PC-9 (cell line): ENCODE results near the gene OR2D2. TPM values are rescaled to one million over a fixed set of nuclear protein-coding genes. Genes with fewer than 3 reads are reported as not detected.

ENCODE experiments used
- BruUV-seq: library from RNA; stranded (reverse); fragments of 400-500 nt; replicated peaks from 2 replicates; lab custom pipeline; 2021; lab: Mats Ljungman, UMichigan
- CTCF ChIA-PET: fragments of 300-600 bp; sonication (Branson Sonifier 250); formaldehyde crosslinking; loops from one replicate; lab custom pipeline; 2022; ENCODE audit warnings: antibody characterized with exemption; lab: Charles Lee
- POLR2A ChIA-PET: fragments of 300-600 bp; sonication (Branson Sonifier 250); formaldehyde crosslinking; loops from one replicate; lab custom pipeline; 2022; ENCODE audit warnings: antibody characterized with exemption; ENCODE audit not compliant: unreplicated experiment; lab: Charles Lee
- DNase-seq, 2 experiments: peaks; one replicate each; pipeline versions ENCODE4 v3.0.0 to v3.0.0-alpha.2; 2015 to 2022; ENCODE audit warnings: mixed read lengths in 1 of 2
- H2AFZ ChIP-seq: fragments of 200-600 bp; sonication (generic); 2 replicates; pipeline ENCODE4 v1.8.1; 2017; ENCODE audit warnings: antibody characterized with exemption
- H3F3A ChIP-seq: fragments of 200-600 bp; sonication (generic); 2 replicates; pipeline ENCODE4 v1.8.1; 2017; ENCODE audit warnings: antibody characterized with exemption, mild to moderate bottlenecking, low read depth; ENCODE audit not compliant: insufficient read depth
- H3K27ac ChIP-seq: fragments of 200-600 bp; sonication (generic); 2 replicates; pipeline ENCODE4 v1.6.1; 2016; ENCODE audit warnings: mixed run types
- H3K27me3 ChIP-seq: fragments of 200-600 bp; sonication (generic); 2 replicates; pipeline ENCODE4 v1.6.1; 2016; ENCODE audit warnings: low read depth, mixed run types; ENCODE audit not compliant: insufficient read depth
- H3K36me3 ChIP-seq: fragments of 200-600 bp; sonication (generic); 2 replicates; pipeline ENCODE4 v1.6.1; 2016; ENCODE audit warnings: low read depth, mixed run types
- H3K4me1 ChIP-seq: fragments of 200-600 bp; sonication (generic); replicated peaks from 2 replicates; pipeline ENCODE4 v1.6.1; 2016; ENCODE audit warnings: mixed run types; ENCODE audit not compliant: insufficient read depth
- H3K4me2 ChIP-seq: fragments of 200-600 bp; sonication (generic); 2 replicates; pipeline ENCODE4 v1.6.1; 2017; ENCODE audit warnings: mixed run types
- H3K4me3 ChIP-seq: fragments of 200-600 bp; sonication (generic); 2 replicates; pipeline ENCODE4 v1.6.1; 2016; ENCODE audit warnings: mixed run types
- H3K79me2 ChIP-seq: fragments of 200-600 bp; sonication (generic); 2 replicates; pipeline ENCODE4 v1.6.1; 2017; ENCODE audit warnings: low read depth, mixed run types
- H3K9me2 ChIP-seq: fragments of 200-600 bp; sonication (generic); 2 replicates; pipeline ENCODE4 v1.8.1; 2017; ENCODE audit warnings: mild to moderate bottlenecking; ENCODE audit not compliant: insufficient read depth
- H3K9me3 ChIP-seq: fragments of 200-600 bp; sonication (generic); 2 replicates; pipeline ENCODE4 v1.8.1; 2016; ENCODE audit warnings: low read depth; ENCODE audit not compliant: insufficient read depth
- H4K20me1 ChIP-seq: fragments of 200-600 bp; sonication (generic); 2 replicates; pipeline ENCODE4 v1.8.1; 2017; ENCODE audit not compliant: insufficient read depth
- EZH2 ChIP-seq: fragments of 200-600 bp; sonication (generic); IDR thresholded peaks from 2 replicates; pipeline ENCODE4 v1.8.0; 2017; ENCODE audit warnings: antibody characterized with exemption, low read depth
- intact Hi-C: fragments of 100-400 bp; cut with micrococcal nuclease; formaldehyde crosslinking; loops from one replicate; pipeline ENCODE4 v1.10.0; 2022; ENCODE audit not compliant: unreplicated experiment
- total RNA-seq: library from RNA; stranded (reverse); gene quantifications from 2 replicates; pipeline ENCODE4 v1.2.3, GENCODE V29; 2021
- TF ChIP-seq, protein P1 (sequence below): fragments of 200-600 bp; sonication (generic); conservative IDR thresholded peaks from 2 replicates; pipeline ENCODE4 v1.6.1; 2017; ENCODE audit warnings: mixed run types, antibody characterized with exemption, mild to moderate bottlenecking, moderate library complexity

Gene OR2D2
- total RNA-seq, 1 experiment from 2014 or later, result not detected

DNA sequence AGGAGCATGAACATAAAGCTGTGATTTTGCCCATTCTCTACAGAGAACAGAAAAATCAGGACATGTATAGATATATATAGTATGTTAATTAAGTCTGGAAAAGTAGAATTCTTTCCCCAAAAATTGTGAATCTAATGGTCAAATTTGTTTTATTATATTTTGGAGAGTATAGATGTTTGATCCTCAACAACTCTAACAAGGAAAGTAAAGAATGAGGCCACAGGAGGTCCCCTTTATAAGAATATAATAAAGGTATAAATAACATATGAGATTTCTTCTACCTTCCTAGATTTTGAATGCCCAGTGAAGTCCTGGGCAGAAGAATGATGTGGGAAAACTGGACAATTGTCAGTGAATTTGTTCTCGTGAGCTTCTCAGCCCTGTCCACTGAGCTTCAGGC, 16.0 kb downstream of the OR2D2 start, which contains the start of gene OR10A4:
OR10A4 (plus strand) TSS at position 301 of the 400 bp plus-strand sequence; CDS start at position 324, 23 bp downstream.
- no peak within 1 kb of the TSS for H2AFZ ChIP-seq
- no peaks in the 10 kb centered on the region for H3K4me1 ChIP-seq
- no peaks in the 10 kb centered on the region for H3K9me2 ChIP-seq
- intact Hi-C loops, result no loop called here
- H3K4me3 ChIP-seq, result no peak within 1 kb of the TSS
- H3K36me3 ChIP-seq, result no peaks in the 10 kb centered on the region
- no peak within 1 kb of the TSS for H3K27ac ChIP-seq
- H3K4me2 ChIP-seq, result no peak within 1 kb of the TSS
- ChIA-PET CTCF (no interaction called here), POLR2A (no interaction called here)
- H3K27me3 ChIP-seq, result no peaks in the 10 kb centered on the region
- H3K79me2 ChIP-seq, result no peaks in the 10 kb centered on the region
- H4K20me1 ChIP-seq, result no peaks in the 10 kb centered on the region
- TF ChIP-seq, protein P1, sequence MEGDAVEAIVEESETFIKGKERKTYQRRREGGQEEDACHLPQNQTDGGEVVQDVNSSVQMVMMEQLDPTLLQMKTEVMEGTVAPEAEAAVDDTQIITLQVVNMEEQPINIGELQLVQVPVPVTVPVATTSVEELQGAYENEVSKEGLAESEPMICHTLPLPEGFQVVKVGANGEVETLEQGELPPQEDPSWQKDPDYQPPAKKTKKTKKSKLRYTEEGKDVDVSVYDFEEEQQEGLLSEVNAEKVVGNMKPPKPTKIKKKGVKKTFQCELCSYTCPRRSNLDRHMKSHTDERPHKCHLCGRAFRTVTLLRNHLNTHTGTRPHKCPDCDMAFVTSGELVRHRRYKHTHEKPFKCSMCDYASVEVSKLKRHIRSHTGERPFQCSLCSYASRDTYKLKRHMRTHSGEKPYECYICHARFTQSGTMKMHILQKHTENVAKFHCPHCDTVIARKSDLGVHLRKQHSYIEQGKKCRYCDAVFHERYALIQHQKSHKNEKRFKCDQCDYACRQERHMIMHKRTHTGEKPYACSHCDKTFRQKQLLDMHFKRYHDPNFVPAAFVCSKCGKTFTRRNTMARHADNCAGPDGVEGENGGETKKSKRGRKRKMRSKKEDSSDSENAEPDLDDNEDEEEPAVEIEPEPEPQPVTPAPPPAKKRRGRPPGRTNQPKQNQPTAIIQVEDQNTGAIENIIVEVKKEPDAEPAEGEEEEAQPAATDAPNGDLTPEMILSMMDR, result no peak
- no peak for TF ChIP-seq EZH2
- H3F3A ChIP-seq, result no peaks in the 10 kb centered on the region
- DNase-seq, result no peak
- BruUV-seq, result no TSS peak
- H3K9me3 ChIP-seq, result no peaks in the 10 kb centered on the region

DNA sequence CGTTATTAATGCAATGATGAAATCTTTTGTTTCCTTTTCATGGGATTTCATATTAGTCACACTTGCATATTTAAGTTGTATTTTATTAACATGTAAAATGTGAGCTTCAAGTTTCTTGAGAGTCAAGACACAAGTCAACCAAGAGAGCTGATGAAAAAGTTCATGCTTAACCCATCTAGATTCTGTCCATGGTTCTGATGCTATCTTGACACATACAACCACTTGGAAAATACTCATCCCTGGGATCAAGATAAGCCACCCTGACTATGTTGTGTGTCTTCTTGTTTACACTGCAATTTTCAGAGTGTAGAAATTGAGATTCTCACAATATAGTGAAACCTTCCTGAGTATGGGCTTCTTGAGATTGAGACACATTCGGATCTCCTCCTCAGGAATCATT, 16.5 kb downstream of the OR2D2 start:
- Histone ChIP-seq H3K79me2 (no peaks in the 10 kb centered on the region), H3F3A (no peaks in the 10 kb centered on the region), H3K9me2 (no peaks in the 10 kb centered on the region), H3K4me2 (no peak overlapping the region), H3K36me3 (no peaks in the 10 kb centered on the region), H2AFZ (no peak overlapping the region), H3K9me3 (no peaks in the 10 kb centered on the region), H3K27ac (no peak overlapping the region), H3K4me1 (no peaks in the 10 kb centered on the region), H4K20me1 (no peaks in the 10 kb centered on the region), H3K27me3 (no peaks in the 10 kb centered on the region), H3K4me3 (no peak overlapping the region)
- BruUV-seq, result no TSS peak
- TF ChIP-seq EZH2, result no peak
- TF ChIP-seq, protein P1, result no peak
- no peak for DNase-seq
- ChIA-PET POLR2A (no interaction called here), CTCF (no interaction called here)
- intact Hi-C loops, result no loop called here

DNA sequence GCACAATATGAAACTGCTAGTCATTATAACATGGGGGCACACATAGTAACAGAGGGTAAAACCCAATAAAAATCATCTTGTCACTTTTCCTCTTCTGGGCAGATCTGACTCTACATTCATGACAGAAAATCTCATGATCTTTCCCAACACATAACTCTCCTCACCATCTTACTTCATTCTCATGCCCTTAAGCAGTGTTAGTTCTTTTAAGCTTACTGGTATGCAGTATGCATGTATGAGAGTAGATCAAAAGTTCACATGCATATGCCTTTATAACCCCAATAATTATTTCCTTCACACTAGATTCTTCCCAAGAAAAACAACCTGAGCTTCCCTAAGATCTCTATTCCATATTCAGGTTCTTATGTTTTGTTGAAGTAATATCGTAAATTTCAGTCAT, 21.0 kb downstream of the OR2D2 start:
- TF ChIP-seq EZH2, result no peak
- TF ChIP-seq, protein P1, result no peak
- ChIA-PET CTCF (no interaction called here), POLR2A (no interaction called here)
- H2AFZ ChIP-seq, result no peak overlapping the region
- H3K9me3 ChIP-seq, result no peaks in the 10 kb centered on the region
- no peaks in the 10 kb centered on the region for H3K27me3 ChIP-seq
- H4K20me1 ChIP-seq, result no peaks in the 10 kb centered on the region
- no peaks in the 10 kb centered on the region for H3K9me2 ChIP-seq
- no peaks in the 10 kb centered on the region for H3K4me1 ChIP-seq
- BruUV-seq, result no TSS peak
- H3K79me2 ChIP-seq, result no peaks in the 10 kb centered on the region
- H3K36me3 ChIP-seq, result no peaks in the 10 kb centered on the region
- no peaks in the 10 kb centered on the region for H3F3A ChIP-seq
- DNase-seq, result no peak
- no peak overlapping the region for H3K27ac ChIP-seq
- H3K4me2 ChIP-seq, result no peak overlapping the region
- H3K4me3 ChIP-seq, result no peak overlapping the region
- intact Hi-C loops, result no loop called here
